ENCODE results near the gene HIPK2. TPM values are rescaled to one million over a fixed set of nuclear protein-coding genes. Genes with fewer than 3 reads are reported as not detected.

Gene HIPK2
- total RNA-seq, 1 donor from 2014 or later: 27.6 TPM

DNA sequence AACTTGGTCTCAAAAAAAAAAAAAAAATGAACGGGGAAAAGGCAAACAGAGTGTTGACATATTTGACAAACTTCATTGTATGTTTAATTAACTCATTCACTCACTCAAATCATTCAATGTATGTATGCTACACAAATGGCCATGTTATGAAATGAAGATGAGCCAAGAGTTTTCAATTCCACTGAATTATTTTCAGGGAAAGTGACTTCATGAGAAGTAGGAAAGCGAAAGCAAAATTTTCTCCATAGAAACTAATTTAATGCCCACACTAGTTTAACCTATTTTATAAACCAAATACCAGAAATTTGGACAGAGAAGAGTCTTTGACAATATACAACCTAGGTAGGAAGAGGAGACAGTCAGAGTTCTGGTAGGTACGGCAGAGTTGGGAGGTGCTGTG lies 119.5 kb downstream of the HIPK2 start:
- no peaks in the 10 kb centered on the region for H3K36me3 Mint-ChIP-seq (ENCODE audit: low read depth)
- no peak overlapping the region for H3K27ac Mint-ChIP-seq
- peaks cover 23% of the 10 kb centered on the region for H3K4me1 Mint-ChIP-seq (ENCODE audit: low read depth)
- no peaks in the 10 kb centered on the region for H3K27me3 Mint-ChIP-seq (ENCODE audit: low read depth)
- no peaks in the 10 kb centered on the region for H3K9me3 Mint-ChIP-seq
- no peak for DNase-seq (ENCODE audit: low spot score)
- intact Hi-C loops (cut with micrococcal nuclease): no loop called here
- H3K4me3 Mint-ChIP-seq (ENCODE audit: low read depth): no peak overlapping the region

DNA sequence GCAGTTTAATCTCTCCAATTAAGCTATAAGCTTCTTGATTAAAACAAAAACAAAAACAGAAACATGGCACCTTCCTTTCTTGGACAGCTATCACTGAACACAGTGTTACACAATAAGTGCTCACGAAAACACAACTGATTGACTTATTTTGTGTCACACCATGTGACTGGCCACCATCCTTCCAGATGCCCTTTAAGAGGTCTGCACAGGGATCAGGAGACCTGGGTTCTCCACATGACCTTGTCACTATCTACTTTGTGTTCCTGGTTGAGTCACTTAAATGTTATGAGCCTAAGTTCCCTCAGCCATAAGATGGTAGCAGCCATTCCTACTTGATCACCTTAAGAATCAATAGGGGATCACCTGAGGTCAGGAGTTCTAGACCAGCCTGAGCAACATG lies 120.1 kb downstream of the HIPK2 start:
- Mint-ChIP-seq H3K9me3 (no peaks in the 10 kb centered on the region), H3K27ac (no peak overlapping the region), H3K36me3 (ENCODE audit: low read depth) (no peaks in the 10 kb centered on the region), H3K4me3 (ENCODE audit: low read depth) (no peak overlapping the region), H3K4me1 (ENCODE audit: low read depth) (peaks cover 23% of the 10 kb centered on the region), H3K27me3 (ENCODE audit: low read depth) (no peaks in the 10 kb centered on the region)
- intact Hi-C loops (cut with micrococcal nuclease): no loop called here
- DNase-seq (ENCODE audit: low spot score): no peak

DNA sequence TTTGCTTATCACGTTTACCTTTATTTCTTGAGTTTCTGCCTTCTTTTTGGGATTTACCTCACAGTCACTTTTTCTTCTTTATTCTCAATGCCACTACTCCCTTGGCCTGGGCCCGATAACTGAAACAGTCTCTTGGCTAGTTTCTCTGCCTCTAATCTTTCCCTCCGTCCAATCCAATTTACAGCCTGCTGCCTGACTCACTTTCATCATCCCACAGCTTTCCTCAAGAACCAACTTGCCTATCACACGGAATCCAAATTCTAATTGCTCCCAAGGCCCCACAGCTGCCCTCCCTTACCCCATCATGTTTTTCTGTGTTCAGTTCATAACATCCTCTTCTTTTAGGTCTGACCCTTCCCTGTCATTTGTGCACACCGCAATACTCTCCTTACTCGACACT lies 121.4 kb downstream of the HIPK2 start:
- no peak for DNase-seq (ENCODE audit: low spot score)
- intact Hi-C loops (cut with micrococcal nuclease): no loop called here
- H3K27ac Mint-ChIP-seq: no peak overlapping the region
- H3K36me3 Mint-ChIP-seq (ENCODE audit: low read depth): no peaks in the 10 kb centered on the region
- H3K4me1 Mint-ChIP-seq (ENCODE audit: low read depth): peaks cover 24% of the 10 kb centered on the region
- H3K27me3 Mint-ChIP-seq (ENCODE audit: low read depth): no peaks in the 10 kb centered on the region
- H3K9me3 Mint-ChIP-seq: no peaks in the 10 kb centered on the region
- H3K4me3 Mint-ChIP-seq (ENCODE audit: low read depth): no peak overlapping the region

DNA sequence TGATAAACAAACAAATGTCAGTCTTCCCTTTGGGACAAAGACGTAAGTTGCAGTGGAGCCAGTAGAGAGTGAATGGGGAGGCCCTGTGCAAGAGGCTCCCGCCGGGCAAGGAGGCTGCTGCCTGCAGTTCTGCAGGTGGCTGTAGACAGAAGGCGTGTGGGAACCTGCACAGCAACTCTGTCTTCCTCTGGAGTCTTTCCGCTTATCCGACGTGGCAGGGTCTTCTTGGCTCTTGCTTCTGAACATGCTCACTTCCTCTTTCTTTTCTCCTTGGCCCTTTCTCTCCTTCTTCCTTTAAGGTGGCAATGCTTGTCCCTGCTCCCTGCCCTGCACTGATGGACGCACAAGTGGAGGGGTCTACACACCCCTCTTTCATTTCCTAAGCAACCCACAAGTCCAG lies 122.5 kb downstream of the HIPK2 start:
- H3K4me3 Mint-ChIP-seq (ENCODE audit: low read depth): no peak overlapping the region
- intact Hi-C loops (cut with micrococcal nuclease): no loop called here
- H3K36me3 Mint-ChIP-seq (ENCODE audit: low read depth): no peaks in the 10 kb centered on the region
- no peak for DNase-seq (ENCODE audit: low spot score)
- no peaks in the 10 kb centered on the region for H3K27me3 Mint-ChIP-seq (ENCODE audit: low read depth)
- no peak overlapping the region for H3K27ac Mint-ChIP-seq
- H3K9me3 Mint-ChIP-seq: no peaks in the 10 kb centered on the region
- H3K4me1 Mint-ChIP-seq (ENCODE audit: low read depth): peaks cover 19% of the 10 kb centered on the region

DNA sequence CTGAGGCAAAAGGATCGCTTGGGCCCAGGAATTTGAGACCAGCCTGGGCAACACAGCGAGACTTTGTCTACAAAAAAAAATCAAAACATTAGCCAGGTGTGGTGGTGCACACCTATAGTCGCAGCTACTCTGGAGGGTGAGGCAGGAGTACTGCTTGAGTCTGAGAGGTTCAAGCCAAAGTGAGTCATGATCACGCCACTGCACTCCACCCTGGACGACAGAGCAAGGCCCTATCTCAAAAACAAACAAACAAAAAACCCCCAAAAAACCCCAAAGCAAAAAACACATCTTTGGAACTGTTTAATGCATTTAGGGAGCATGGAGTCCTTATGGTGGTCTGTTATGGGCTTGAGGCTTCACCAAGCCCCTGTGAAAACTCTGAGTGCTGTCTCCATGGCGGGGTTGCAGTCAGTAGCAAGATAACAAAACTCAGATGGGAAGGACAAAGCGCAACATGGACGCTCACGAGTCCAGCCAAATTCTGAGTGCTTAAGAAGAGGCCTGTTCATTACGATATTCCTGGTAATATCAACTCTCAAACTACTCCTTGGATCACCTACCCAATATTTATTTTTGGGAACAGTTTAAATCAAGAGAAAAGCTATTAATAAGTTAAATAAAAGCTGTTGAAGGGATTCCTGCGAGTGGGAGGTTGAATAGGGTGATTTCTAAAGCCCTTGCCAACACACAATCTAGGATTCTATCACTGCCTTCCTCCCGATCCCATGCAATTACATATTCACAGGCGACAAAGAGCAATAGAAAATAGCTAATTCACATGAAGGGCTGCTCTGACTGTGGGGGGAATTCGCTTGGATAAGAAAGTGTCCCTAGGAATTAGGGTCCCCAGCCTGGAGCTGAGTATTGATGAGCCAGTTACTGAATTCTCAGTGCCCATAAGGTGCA lies 123.3 kb downstream of the HIPK2 start:
- intact Hi-C loops (cut with micrococcal nuclease): no loop called here
- no peak for DNase-seq (ENCODE audit: low spot score)
- Mint-ChIP-seq H3K9me3 (no peaks in the 10 kb centered on the region), H3K27ac (no peak overlapping the region), H3K4me1 (ENCODE audit: low read depth) (peaks cover 16% of the 10 kb centered on the region), H3K4me3 (ENCODE audit: low read depth) (no peak overlapping the region), H3K36me3 (ENCODE audit: low read depth) (no peaks in the 10 kb centered on the region), H3K27me3 (ENCODE audit: low read depth) (no peaks in the 10 kb centered on the region)

DNA sequence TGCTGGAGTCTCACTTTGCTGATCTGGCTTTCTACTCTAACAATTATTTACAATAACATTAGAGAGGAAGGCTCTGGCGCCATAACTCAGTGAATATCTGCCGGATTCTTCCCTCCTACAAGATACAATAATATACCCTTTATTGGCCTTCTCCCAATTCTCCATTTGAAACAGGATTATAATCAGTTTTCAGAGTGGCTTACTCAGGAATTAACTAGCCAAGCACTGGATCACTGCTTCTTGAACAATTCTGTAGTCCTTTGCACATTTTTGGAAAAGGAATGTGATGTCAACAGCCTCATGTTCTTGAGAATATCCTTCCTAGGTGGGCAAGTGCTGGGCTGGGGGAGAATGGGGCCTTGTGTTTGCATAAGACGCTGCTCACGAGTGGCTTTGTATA lies 125.9 kb downstream of the HIPK2 start:
- DNase-seq (ENCODE audit: low spot score): no peak
- Mint-ChIP-seq H3K4me3 (ENCODE audit: low read depth) (no peak overlapping the region), H3K27me3 (ENCODE audit: low read depth) (no peaks in the 10 kb centered on the region), H3K4me1 (ENCODE audit: low read depth) (peaks cover 31% of the 10 kb centered on the region), H3K36me3 (ENCODE audit: low read depth) (no peaks in the 10 kb centered on the region), H3K27ac (no peak overlapping the region), H3K9me3 (no peaks in the 10 kb centered on the region)
- intact Hi-C loops (cut with micrococcal nuclease): no loop called here

DNA sequence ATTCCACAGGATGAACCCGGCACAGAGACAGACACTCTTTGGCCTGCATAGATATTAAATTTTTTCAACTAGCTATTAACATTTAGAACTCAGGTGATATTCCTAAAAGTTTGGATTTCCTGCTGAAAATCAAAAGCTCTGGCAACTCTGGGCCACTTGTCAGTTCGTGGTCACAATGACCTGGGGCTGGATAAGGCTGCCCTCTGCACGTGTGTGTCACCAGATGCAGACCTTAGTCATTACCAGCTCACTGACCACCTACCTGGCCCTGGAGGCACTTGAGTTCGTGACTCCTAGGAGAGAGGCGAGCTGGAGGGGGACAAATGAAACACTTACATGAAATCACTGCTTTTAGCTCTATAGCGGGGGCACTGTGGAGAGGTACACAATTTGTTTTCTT lies 126.5 kb downstream of the HIPK2 start:
- Mint-ChIP-seq H3K27ac (no peak overlapping the region), H3K4me1 (ENCODE audit: low read depth) (peaks cover 34% of the 10 kb centered on the region)

DNA sequence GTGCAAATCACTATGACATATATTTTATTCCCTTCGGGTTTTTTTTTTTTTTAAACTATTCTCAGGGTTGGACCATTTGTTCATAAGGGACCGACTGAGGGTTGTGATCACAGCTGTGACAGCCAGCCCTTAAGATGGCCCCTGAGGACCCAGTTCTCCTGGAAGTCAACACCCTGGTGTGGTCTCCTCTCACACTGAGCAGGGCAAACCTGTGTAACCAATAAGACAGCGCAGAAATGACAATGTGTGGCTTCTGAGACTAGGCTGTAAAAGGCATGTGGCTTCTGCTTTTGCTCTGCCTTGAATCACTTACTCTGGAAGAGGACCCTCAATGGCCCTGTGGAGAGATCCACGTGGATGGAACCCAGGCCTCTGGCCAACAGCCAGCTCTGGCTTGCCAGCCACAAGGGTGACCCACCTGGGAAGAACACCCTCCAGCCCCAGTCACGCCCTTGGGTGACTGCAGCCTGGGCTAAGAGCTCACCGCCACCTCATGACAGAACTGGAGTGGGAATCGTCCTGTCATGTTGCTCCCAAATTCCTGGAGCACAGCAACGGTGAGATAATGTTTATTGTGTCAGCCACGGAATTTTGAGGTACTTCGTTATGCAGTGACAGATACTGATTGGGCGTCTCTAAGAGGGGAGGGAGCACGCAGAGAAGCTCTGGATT lies 127.2 kb downstream of the HIPK2 start:
- Mint-ChIP-seq H3K36me3 (ENCODE audit: low read depth) (no peaks in the 10 kb centered on the region), H3K4me1 (ENCODE audit: low read depth) (peaks cover 37% of the 10 kb centered on the region), H3K4me3 (ENCODE audit: low read depth) (no peak overlapping the region), H3K27me3 (ENCODE audit: low read depth) (no peaks in the 10 kb centered on the region), H3K27ac (no peak overlapping the region), H3K9me3 (no peaks in the 10 kb centered on the region)
- DNase-seq (ENCODE audit: low spot score): no peak
- intact Hi-C loops (cut with micrococcal nuclease): no loop called here

More for the DNA sequence above, 126.5 kb downstream of the HIPK2 start:
- no peaks in the 10 kb centered on the region for H3K27me3 Mint-ChIP-seq (ENCODE audit: low read depth)
- no peaks in the 10 kb centered on the region for H3K36me3 Mint-ChIP-seq (ENCODE audit: low read depth)
- DNase-seq (ENCODE audit: low spot score): no peak
- H3K9me3 Mint-ChIP-seq: no peaks in the 10 kb centered on the region
- intact Hi-C loops (cut with micrococcal nuclease): no loop called here
- no peak overlapping the region for H3K4me3 Mint-ChIP-seq (ENCODE audit: low read depth)

DNA sequence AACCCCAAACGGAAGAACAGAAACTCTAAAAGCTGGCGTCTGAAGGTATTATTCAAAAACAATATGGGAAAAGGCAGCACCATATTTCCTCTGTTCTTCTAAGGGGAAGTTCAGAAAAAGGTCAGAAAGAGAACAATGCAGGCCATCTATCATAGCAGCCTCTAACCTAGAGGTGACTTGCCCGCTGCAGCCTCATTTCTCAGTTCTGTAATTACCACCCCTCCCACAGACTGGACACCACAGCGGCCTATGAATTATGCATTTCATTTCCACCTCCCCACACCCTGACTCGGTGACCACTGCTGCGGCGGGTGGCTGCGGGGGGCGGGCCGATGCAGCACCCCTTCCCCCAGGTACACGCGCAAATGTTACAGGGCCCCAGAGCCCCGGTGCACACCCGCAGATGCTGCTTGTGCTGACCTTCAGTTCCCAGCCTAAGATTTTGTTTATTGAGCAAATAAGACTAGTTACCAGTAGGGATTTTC lies 128.8 kb downstream of the HIPK2 start:
- Mint-ChIP-seq H3K27ac (peak overlapping the region; percentile 54), H3K36me3 (ENCODE audit: low read depth) (no peaks in the 10 kb centered on the region), H3K4me1 (ENCODE audit: low read depth) (peaks cover 40% of the 10 kb centered on the region), H3K4me3 (ENCODE audit: low read depth) (no peak overlapping the region), H3K9me3 (no peaks in the 10 kb centered on the region), H3K27me3 (ENCODE audit: low read depth) (no peaks in the 10 kb centered on the region)
- intact Hi-C loops (cut with micrococcal nuclease): loop anchor here (1.0 to 5.0 kb wide), 3 partner anchors 20 to 125 kb away; no protein-coding TSS in a partner anchor
- no peak for DNase-seq (ENCODE audit: low spot score)

DNA sequence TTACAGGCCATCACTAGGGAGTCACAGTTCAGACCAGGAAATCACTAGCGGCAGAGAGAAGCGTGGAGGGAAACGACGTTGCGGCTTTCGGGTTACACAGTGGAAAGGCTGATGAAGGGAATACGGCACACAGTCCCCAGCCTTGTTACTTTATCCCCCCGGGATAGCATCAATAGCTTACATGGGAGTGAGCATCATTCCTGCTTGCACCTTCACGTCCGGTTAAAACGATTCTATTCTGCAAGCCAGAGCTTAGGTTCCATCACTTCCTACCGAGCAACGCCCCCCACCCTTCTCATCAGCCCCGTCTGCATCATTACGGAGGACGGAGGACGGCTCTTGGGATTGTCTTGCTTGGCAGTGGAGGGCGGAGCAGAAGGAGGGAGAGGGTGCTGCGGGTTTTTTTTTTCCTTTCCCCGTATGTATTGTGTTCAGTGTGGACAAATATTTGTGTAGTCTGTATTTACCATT lies 129.4 kb downstream of the HIPK2 start:
- no peaks in the 10 kb centered on the region for H3K27me3 Mint-ChIP-seq (ENCODE audit: low read depth)
- DNase-seq (ENCODE audit: low spot score): no peak
- peak overlapping the region; percentile 10 for H3K4me3 Mint-ChIP-seq (ENCODE audit: low read depth)
- H3K36me3 Mint-ChIP-seq (ENCODE audit: low read depth): no peaks in the 10 kb centered on the region
- no peaks in the 10 kb centered on the region for H3K9me3 Mint-ChIP-seq
- peak overlapping the region; percentile 54 for H3K27ac Mint-ChIP-seq
- H3K4me1 Mint-ChIP-seq (ENCODE audit: low read depth): peaks cover 42% of the 10 kb centered on the region
- intact Hi-C loops (cut with micrococcal nuclease): loop anchor here (5.0 kb wide), 1 partner anchor 74 kb away; no protein-coding TSS in a partner anchor

DNA sequence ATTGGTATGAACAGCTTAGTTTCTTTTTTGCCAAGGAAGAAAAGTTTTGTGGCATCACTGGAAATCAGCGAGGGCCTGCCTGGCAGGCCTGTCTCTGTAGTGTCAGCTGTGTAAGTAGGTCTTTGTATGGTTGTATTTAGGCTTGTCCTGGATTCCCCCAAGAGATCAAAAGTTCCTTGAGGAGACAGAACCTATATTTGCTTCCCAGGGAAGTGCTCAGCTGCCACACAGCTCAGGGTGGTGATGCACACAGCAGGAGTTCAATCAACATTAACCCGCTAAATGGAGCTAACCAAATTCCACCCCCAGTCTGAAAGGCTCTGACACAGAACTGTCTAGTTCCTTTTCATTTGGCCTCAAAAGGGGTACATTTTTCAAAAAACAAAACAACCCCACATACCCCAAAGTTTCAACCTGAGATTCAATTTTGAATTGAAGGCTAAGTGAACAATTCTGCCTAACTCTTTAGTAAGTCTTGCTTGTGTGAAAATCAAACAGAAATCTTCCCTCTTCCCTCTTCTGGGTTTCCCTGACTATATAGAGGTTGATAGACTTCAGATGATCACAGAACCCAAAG lies 129.9 kb downstream of the HIPK2 start:
- no peaks in the 10 kb centered on the region for H3K36me3 Mint-ChIP-seq (ENCODE audit: low read depth)
- no peaks in the 10 kb centered on the region for H3K9me3 Mint-ChIP-seq
- H3K27me3 Mint-ChIP-seq (ENCODE audit: low read depth): no peaks in the 10 kb centered on the region
- H3K4me1 Mint-ChIP-seq (ENCODE audit: low read depth): peaks cover 42% of the 10 kb centered on the region
- H3K4me3 Mint-ChIP-seq (ENCODE audit: low read depth): no peak overlapping the region
- H3K27ac Mint-ChIP-seq: peak overlapping the region; percentile 54
- intact Hi-C loops (cut with micrococcal nuclease): loop anchor here (2.0 to 5.0 kb wide), 3 partner anchors 74 to 355 kb away; no protein-coding TSS in a partner anchor
- no peak for DNase-seq (ENCODE audit: low spot score)

DNA sequence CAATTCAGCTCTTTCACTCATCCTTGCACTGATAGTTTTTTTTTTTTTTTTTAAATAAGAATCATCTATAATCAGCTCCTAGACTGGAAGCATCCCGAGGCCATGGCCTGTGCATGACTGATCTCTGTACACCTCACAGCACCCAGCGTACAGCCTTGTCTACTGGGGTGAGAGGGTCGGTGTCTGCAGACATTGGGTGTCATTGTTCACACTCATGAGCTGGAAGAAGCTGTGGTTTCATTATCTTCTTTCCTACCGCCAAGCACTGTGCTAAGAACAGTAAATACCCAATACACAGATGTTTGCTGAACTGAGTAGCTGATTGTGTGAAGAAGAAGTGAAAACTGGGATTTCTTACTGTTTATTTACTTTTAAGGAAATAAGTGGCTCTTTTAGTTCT lies 130.7 kb downstream of the HIPK2 start:
- H3K27ac Mint-ChIP-seq: no peak overlapping the region
- no peaks in the 10 kb centered on the region for H3K9me3 Mint-ChIP-seq
- no peak for DNase-seq (ENCODE audit: low spot score)
- peaks cover 43% of the 10 kb centered on the region for H3K4me1 Mint-ChIP-seq (ENCODE audit: low read depth)
- no peak overlapping the region for H3K4me3 Mint-ChIP-seq (ENCODE audit: low read depth)
- intact Hi-C loops (cut with micrococcal nuclease): loop anchor here (2.0 to 5.0 kb wide), 3 partner anchors 75 to 356 kb away; no protein-coding TSS in a partner anchor
- no peaks in the 10 kb centered on the region for H3K36me3 Mint-ChIP-seq (ENCODE audit: low read depth)
- no peaks in the 10 kb centered on the region for H3K27me3 Mint-ChIP-seq (ENCODE audit: low read depth)

Data from activated T-helper 2 cell treated with anti-CD3 and anti-CD28 coated beads, Interferon-gamma antibody, Interleukin-2, Interleukin-4, amounts not matched to agents 10 μg/mL and 5 μg/mL and 100 μg/mL, durations not matched to agents 14 hours and 24 hours and 36 hours (primary cell).